HG03060 (cell line): Measurements from ENCODE around the gene WWOX.
"Not testable (repeated sequence)": the region's sequence is repeated elsewhere in the genome, so short reads cannot be mapped to it uniquely, and the experiment has no call there.

Experiments
- ATAC-seq: cut with Tn5 transposase; IDR thresholded peaks from one replicate; pipeline ENCODE4 v1.9.1; 2021; ENCODE audit warnings: low read depth, moderate number of reproducible peaks; ENCODE audit not compliant: unreplicated experiment

Gene WWOX

DNA sequence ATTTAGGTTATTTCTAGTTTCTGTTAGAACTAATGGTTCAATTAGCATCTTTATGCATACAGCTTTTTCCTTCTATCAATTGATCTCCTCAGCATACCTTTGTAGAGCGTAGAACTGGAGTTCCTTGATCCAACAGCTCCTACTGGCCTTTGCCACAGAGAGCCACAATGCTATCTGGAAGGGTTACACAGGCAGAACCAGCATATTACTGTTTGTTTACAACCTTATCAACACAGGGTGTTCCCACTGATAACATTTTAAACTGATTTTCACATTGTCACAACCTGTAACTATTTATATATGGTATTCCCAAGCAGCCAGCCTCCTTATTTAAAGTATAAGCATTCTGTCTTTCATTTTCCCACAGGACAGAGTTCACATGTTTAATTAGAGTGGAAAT lies 1118.9 kb downstream of the WWOX start:
- no peak for ATAC-seq

GRCh38 chr16:79225994-79226393 lies 1126.5 kb downstream of the WWOX start:
- not testable (repeated sequence) for ATAC-seq

DNA sequence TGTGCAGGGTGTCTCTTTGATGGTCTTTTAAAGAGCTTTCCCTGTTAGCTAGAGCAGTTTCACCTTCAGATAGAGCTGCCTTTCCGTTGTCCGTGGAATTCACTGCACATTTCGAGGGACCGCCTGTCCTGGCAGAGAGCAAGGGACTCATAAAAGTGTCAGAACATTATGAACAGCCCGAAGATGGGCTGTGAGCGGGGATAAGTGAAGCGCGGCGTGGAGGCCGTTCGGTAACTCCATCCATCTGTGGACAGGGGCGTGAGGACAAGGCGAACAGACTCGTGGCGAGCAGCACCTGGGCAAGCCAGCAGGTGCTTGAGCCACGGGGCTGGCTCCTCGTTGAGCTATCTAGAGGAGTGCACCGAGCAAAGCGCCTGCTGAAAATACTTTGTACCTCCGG lies 1129.9 kb downstream of the WWOX start:
- no peak for ATAC-seq

DNA sequence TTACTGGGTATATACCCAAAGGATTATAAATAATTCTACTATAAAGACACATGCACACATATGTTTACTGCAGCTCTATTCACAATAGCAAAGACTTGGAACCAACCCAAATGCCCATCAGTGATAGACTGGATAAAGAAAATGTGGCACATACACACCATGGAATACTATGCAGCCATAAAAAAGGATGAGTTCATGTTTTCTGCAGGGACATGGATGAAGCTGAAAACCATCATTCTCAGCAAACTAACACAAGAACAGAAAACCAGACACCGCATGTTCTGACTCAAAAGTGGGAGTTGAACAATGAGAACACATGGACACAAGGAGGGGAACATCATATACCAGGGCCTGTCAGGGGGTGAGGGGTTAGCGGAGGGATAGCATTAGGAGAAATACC lies 1146.2 kb downstream of the WWOX start:
- not testable (repeated sequence) for ATAC-seq

- no peak for ATAC-seq
These were observed 1147.9 kb downstream of the WWOX start for GRCh38 chr16:79247386-79247785.

- no peak for ATAC-seq
These were observed 1148.9 kb downstream of the WWOX start for GRCh38 chr16:79248351-79248750.

GRCh38 chr16:79250502-79251098 lies 1151.1 kb downstream of the WWOX start:
- no peak for ATAC-seq

- no peak for ATAC-seq
These were observed 1153.7 kb downstream of the WWOX start for GRCh38 chr16:79253100-79253631.

GRCh38 chr16:79257953-79258490 lies 1158.6 kb downstream of the WWOX start:
- ATAC-seq, result no peak

GRCh38 chr16:79260890-79261289 lies 1161.4 kb downstream of the WWOX start:
- ATAC-seq, result not testable (repeated sequence)

- ATAC-seq, result no peak
These were observed 1162.1 kb downstream of the WWOX start for GRCh38 chr16:79261481-79261940.

DNA sequence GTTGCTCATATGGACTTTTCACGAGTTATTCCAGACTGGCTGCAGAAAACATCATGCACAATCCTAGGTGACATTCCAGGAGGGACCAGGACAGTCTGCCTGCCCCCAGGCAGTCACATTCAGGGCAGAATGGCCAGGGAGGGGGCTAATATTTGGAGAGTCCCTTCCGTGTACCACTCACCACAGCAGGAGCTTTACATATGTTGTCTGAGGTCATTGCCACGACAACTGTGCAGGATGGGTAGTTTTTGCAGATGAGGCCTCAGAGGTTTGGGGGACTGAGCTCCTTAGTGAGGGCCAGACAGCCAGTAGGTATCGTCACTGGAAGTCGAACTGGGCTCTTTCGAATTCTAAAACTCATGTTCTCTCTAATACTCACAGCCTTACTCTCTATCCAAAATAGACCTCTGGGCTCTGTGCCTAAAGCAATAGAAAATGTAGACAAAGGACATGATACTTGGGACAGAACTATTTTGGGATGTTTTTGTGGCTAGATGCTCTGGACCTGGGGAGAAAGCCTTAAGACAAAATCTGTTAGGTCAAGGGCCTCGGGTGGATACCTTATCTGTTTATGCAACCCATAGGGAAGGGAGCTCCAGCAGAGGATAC lies 1162.6 kb downstream of the WWOX start:
- no peak for ATAC-seq
